22Rv1 (cell line): ENCODE measurements around the gene ACP6.

Experiments used
- H3K27ac ChIP-seq: fragments of 450-650 bp; 2 replicates; pipeline ENCODE4 v1.5.1; 2017
- ZFX ChIP-seq: fragments of 450-650 bp; IDR thresholded peaks from 2 replicates; pipeline ENCODE4 v1.6.1; 2017; ENCODE audit warnings: antibody characterized with exemption, borderline replicate concordance
- TF ChIP-seq, protein P1 (sequence below): fragments of 450-650 bp; IDR thresholded peaks from 2 replicates; pipeline ENCODE4 v1.5.1; 2017; ENCODE audit warnings: mild to moderate bottlenecking

The ACP6 gene

DNA sequence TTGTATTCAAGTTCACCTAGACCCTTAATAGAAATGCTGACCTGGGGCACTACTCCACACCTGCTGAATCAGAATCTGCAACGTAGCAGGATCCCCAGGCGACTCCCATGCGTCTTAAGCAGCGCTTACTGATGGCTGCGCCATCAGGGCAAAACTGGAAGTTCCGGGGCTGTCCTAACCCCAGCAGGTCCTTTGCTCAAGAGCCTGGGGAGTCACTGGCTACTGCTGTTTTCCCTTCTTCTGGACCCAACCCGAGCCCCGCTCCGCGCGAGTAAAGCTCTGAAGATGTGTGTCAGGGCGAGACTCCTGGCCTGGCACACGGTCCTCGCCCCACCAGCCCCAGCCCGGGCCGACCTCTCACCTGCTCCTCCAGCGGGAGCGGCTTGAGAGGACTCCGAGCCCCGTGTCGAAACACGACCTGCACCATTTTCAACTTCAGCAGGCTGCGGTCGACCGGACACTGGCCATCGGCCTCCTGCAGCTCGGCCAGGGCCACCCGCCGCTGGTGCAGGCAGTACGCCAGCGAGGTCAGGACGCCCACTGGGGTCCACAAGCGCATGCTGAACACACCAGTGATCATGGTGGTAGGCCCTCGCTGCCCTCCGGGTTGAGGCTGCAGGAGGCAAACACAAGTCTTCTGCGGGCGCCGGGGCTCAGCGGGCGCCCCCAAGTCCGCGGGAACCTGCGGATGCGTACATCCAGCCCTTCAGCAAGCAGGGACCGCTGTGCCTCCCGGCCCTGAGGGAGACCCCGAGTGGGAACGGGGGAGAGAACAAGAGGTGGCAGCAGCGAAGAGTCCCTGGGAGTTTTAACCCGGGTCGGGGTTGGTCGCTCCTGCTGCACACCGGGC, 630 bp downstream of the ACP6 start:
- TF ChIP-seq ZFX = no peak
- TF ChIP-seq, protein P1, sequence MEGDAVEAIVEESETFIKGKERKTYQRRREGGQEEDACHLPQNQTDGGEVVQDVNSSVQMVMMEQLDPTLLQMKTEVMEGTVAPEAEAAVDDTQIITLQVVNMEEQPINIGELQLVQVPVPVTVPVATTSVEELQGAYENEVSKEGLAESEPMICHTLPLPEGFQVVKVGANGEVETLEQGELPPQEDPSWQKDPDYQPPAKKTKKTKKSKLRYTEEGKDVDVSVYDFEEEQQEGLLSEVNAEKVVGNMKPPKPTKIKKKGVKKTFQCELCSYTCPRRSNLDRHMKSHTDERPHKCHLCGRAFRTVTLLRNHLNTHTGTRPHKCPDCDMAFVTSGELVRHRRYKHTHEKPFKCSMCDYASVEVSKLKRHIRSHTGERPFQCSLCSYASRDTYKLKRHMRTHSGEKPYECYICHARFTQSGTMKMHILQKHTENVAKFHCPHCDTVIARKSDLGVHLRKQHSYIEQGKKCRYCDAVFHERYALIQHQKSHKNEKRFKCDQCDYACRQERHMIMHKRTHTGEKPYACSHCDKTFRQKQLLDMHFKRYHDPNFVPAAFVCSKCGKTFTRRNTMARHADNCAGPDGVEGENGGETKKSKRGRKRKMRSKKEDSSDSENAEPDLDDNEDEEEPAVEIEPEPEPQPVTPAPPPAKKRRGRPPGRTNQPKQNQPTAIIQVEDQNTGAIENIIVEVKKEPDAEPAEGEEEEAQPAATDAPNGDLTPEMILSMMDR = no peak
- peak overlapping the region; percentile 83 for H3K27ac ChIP-seq

DNA sequence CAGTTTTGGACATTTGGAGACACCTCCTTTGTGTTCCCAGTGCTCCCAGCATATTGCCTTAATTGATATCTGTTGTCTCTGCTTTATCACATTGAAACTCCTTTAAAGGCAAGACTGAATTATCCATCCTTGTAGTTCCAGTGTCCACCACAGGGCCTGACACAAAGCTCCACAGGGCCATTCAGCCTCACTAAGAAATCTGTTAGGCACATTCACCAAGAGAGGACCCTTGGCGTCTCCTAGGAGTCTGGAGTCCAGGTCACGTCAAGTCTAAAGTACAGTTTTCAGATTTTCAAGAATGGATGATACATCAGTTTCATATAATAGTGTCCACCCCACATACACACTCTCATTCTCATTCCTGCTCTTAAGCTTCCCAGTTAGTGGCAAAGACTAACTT, 4.8 kb downstream of the ACP6 start:
- TF ChIP-seq ZFX = no peak
- TF ChIP-seq, protein P1 = peak; percentile 34; the same call in 1 of the 2 replicates
- H3K27ac ChIP-seq = no peak overlapping the region

DNA sequence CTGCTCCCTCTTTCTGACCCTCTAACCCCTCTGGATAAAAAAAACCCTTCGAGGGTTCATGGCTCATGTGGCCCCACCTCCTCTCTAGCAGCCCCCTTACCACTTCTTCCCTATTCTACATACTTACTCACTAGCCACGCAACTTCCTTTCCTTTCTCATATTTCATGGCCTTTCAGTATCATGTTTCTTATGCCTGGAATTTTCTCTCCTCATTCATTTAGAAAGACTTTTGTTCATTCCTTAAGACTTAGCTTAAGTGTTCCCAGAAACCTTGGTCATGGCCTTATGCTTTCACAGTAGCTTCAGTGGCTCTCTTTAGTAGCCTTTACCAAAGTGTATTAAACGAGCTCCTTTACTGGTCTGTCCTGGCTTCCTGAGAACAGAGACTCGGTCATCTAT, 6.1 kb downstream of the ACP6 start:
- no peak overlapping the region for H3K27ac ChIP-seq
- TF ChIP-seq ZFX = no peak
- TF ChIP-seq, protein P1 = no peak

DNA sequence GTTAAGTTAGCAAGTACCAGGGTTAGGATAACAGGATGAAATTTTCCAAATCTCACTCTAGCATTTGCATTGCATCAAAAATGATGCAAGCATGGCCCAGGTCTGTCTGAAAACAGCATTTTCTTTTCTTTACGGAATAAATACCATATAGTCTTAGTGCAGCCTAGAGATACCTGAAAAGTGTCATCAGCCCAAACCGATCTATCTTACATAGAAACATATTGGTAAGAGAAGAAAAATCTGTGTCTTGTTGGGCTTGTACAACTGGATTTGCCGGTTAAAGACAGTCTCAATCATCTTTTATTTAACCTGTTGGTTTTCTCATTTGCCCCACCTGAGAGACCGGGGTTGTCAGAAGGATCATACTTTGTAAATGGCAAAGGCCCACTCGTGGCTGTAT, 15.8 kb downstream of the ACP6 start:
- no peak overlapping the region for H3K27ac ChIP-seq
- TF ChIP-seq, protein P1 = no peak
- TF ChIP-seq ZFX = no peak

DNA sequence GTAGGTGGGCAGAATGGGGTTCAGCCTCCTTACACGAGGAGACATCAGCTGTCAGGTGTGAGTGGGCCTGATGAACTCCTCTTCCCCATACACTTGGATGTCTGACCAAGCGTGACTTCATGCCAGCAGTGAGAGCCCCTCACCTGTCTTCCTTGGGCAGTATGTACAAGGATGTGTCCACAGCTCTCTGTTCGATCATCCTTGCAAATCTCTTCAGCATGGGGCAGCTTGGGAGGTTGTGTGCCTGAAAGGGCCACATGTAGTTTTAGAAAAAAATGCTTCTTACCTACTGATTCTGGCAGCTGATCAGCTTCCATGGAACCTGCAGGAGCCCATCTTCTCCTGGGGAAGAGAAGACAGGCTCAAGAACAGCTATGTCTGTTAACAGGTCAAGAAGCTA, 18.0 kb downstream of the ACP6 start:
- H3K27ac ChIP-seq = no peak overlapping the region
- TF ChIP-seq, protein P1 = no peak
- no peak for TF ChIP-seq ZFX

DNA sequence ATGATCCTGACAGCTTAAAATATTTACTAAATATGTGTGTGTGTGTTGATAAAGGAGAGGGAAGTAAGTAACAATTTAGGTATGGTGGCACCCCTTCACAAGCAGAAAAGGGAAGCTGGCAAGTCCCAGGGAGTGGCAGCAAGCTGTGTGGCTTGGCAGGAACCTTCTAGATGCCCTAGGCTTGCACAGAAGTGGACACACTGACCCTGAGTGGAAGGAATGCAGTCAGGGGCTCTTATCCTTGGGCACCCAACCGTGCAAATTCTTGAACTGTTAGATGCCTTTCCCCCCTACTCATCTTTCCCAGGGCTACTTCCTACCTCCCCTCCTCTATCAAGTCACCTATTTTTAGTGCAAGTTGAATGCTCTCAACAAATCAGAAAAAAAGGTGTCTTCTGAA, 18.9 kb downstream of the ACP6 start:
- H3K27ac ChIP-seq = no peak overlapping the region
- TF ChIP-seq ZFX = no peak
- TF ChIP-seq, protein P1 = no peak

DNA sequence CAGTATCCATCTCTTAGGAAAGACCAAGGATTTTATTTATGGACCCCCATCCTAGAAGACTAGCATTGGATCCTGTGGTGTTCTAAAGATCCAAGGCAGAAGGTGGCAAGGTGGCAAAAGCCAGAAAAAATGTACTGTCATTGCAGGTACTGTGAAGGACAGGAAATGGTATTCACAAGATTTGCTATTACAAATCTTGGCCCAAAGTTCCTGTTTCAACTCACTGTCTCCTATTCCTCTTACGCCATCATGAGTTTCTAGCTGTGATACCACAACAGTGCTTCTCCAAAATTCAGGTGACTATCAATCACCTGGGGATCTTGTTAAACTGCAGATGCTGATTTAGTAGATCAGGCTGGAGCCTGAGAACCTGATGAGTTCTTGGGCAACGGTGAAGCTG, 21.4 kb downstream of the ACP6 start:
- H3K27ac ChIP-seq = no peak overlapping the region

More for the DNA sequence above, 21.4 kb downstream of the ACP6 start:
- TF ChIP-seq, protein P1 = no peak
- no peak for TF ChIP-seq ZFX
